ENCODE data around the gene CAT. TPM values are rescaled to one million over a fixed set of nuclear protein-coding genes. Genes with fewer than 3 reads are reported as not detected.

Gene CAT
- total RNA-seq, 2 donors from 2014 or later, result 83.8 to 108 TPM

GRCh38 chr11:34445956-34446355 is 7.2 kb downstream of the CAT start:
- Histone ChIP-seq H3K36me3 (peaks cover 18% of the 10 kb centered on the region), H3K4me1 (peaks cover 0 to 12% of the 10 kb centered on the region in 2 donors), H3K27me3 (no peaks in the 10 kb centered on the region), H3K4me3 (no peak overlapping the region), H3K9me3 (no peaks in the 10 kb centered on the region), H3K27ac (no peak overlapping the region)
- no peak for DNase-seq (ENCODE audit: low spot score)
- TF ChIP-seq, protein P1, sequence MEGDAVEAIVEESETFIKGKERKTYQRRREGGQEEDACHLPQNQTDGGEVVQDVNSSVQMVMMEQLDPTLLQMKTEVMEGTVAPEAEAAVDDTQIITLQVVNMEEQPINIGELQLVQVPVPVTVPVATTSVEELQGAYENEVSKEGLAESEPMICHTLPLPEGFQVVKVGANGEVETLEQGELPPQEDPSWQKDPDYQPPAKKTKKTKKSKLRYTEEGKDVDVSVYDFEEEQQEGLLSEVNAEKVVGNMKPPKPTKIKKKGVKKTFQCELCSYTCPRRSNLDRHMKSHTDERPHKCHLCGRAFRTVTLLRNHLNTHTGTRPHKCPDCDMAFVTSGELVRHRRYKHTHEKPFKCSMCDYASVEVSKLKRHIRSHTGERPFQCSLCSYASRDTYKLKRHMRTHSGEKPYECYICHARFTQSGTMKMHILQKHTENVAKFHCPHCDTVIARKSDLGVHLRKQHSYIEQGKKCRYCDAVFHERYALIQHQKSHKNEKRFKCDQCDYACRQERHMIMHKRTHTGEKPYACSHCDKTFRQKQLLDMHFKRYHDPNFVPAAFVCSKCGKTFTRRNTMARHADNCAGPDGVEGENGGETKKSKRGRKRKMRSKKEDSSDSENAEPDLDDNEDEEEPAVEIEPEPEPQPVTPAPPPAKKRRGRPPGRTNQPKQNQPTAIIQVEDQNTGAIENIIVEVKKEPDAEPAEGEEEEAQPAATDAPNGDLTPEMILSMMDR (IDR thresholded peaks at IDR 0.05), result no peak

DNA sequence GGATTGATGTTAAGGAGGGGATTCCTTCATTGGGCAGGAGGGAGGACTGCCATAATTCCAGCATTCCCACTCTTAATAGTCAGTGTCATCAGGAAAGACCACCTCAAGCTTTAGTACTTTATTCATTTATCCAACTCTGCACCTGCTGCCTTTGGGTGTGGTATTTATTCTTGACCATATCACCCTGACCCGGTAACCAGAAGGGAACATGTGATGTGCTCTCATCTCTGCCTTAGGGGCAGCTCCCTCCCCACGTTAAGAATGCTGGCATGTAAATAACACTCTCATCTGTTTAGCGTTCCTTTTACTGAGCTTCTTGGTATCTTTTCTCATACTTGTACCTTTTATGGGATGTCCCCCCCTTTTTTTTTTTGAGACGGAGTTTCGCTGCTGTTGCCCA is 7.7 kb downstream of the CAT start:
- H3K9me3 ChIP-seq, result no peaks in the 10 kb centered on the region
- H3K4me1 ChIP-seq, result peaks cover 0 to 12% of the 10 kb centered on the region in 2 donors
- no peaks in the 10 kb centered on the region for H3K27me3 ChIP-seq
- H3K27ac ChIP-seq, result no peak overlapping the region
- no peak for DNase-seq (ENCODE audit: low spot score)
- H3K4me3 ChIP-seq, result no peak overlapping the region
- peaks cover 22% of the 10 kb centered on the region for H3K36me3 ChIP-seq
- TF ChIP-seq, protein P1 (IDR thresholded peaks at IDR 0.05), result no peak

DNA sequence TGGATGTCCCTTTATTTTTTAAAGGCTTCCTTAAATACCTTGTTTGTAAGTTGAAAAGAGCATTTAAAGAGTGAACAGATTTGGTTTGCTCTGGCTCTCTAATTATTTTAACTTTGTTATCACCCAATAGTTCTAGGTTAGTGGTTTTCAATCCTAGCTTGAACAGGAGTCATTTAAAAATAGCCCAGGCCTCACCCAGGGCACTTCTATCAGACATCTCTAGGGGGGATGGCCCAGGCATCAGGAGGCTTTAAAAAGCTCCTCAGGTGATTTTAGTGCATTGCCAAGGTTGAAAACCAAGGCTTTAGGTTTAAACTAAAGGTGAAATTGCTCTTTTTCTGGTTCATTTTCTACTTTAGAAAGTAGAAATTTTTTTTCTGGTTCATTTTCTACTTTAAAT is 8.3 kb downstream of the CAT start:
- no peaks in the 10 kb centered on the region for H3K27me3 ChIP-seq
- no peak for DNase-seq (ENCODE audit: low spot score)
- H3K9me3 ChIP-seq, result no peaks in the 10 kb centered on the region
- peaks cover 0 to 12% of the 10 kb centered on the region in 2 donors for H3K4me1 ChIP-seq
- H3K27ac ChIP-seq, result no peak overlapping the region
- no peak overlapping the region for H3K4me3 ChIP-seq
- peaks cover 29% of the 10 kb centered on the region for H3K36me3 ChIP-seq
- TF ChIP-seq, protein P1 (IDR thresholded peaks at IDR 0.05), result no peak

GRCh38 chr11:34448223-34448994 is 9.7 kb downstream of the CAT start:
- Histone ChIP-seq H3K36me3 (peaks cover 35% of the 10 kb centered on the region), H3K4me1 (peaks cover 0 to 12% of the 10 kb centered on the region in 2 donors), H3K4me3 (no peak overlapping the region), H3K9me3 (no peaks in the 10 kb centered on the region), H3K27ac (no peak overlapping the region), H3K27me3 (no peaks in the 10 kb centered on the region)
- DNase-seq (ENCODE audit: low spot score), result no peak
- TF ChIP-seq, protein P1 (IDR thresholded peaks at IDR 0.05), result no peak

GRCh38 chr11:34449013-34449412 is 10.3 kb downstream of the CAT start:
- Histone ChIP-seq H3K36me3 (peaks cover 38% of the 10 kb centered on the region), H3K9me3 (no peaks in the 10 kb centered on the region), H3K4me1 (peaks cover 0 to 12% of the 10 kb centered on the region in 2 donors), H3K27ac (no peak overlapping the region), H3K4me3 (no peak overlapping the region), H3K27me3 (no peaks in the 10 kb centered on the region)
- TF ChIP-seq, protein P1 (IDR thresholded peaks at IDR 0.05), result no peak
- DNase-seq (ENCODE audit: low spot score), result no peak

DNA sequence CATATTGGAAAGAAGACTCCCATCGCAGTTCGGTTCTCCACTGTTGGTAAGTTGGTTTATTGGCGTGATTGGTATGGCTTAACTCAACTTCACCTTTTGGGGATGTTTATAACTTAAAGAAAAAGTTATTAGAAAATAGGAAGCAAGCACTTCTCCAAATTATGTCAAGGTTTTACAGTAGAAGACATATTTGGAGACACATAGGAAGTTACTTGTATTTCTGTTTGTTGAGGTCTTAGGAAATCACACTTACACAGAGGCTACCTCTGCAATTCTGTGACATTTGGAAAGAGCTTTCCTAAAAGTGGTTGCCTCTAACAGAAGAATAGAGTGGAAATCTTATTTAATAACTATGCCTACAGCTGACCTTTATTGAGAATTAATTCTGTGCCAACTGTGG is 12.3 kb downstream of the CAT start:
- Histone ChIP-seq H3K36me3 (peaks cover 59% of the 10 kb centered on the region), H3K27ac (no peak overlapping the region), H3K4me3 (no peak overlapping the region), H3K4me1 (peaks cover 0 to 16% of the 10 kb centered on the region in 2 donors), H3K9me3 (no peaks in the 10 kb centered on the region), H3K27me3 (no peaks in the 10 kb centered on the region)
- TF ChIP-seq, protein P1 (IDR thresholded peaks at IDR 0.05), result no peak
- no peak for DNase-seq (ENCODE audit: low spot score)
